PC-3 (cell line): Measurements from ENCODE around the gene CHST2. TPM values are rescaled to one million over a fixed set of nuclear protein-coding genes. Genes with fewer than 3 reads are reported as not detected.

ENCODE experiments used
- ATAC-seq: fragments of 200-7000 bp; cut with Tn5 transposase; 2 replicates; pipeline ENCODE4 v1.9.1; 2020; ENCODE audit warnings: mild to moderate bottlenecking, moderate library complexity
- BruUV-seq: library from RNA; stranded (reverse); fragments of 400-500 nt; replicated peaks from 2 replicates; lab custom pipeline; 2021; lab: Mats Ljungman, UMichigan
- CTCF ChIA-PET: fragments of 300-600 bp; sonication (Branson Sonifier 250); formaldehyde crosslinking; loops from one replicate; lab custom pipeline; 2022; ENCODE audit warnings: antibody characterized with exemption; lab: Charles Lee
- POLR2A ChIA-PET: fragments of 300-600 bp; sonication (Branson Sonifier 250); formaldehyde crosslinking; loops from one replicate; lab custom pipeline; 2022; ENCODE audit warnings: antibody characterized with exemption; ENCODE audit not compliant: unreplicated experiment; lab: Charles Lee
- DNase-seq: peaks from one replicate; pipeline ENCODE4 v3.0.0-alpha.2; 2015
- H2AFZ ChIP-seq: fragments of 300-600 bp; sonication (generic); 2 replicates; pipeline ENCODE4 v1.6.0; 2016; ENCODE audit warnings: antibody characterized with exemption, low read length
- H3F3A ChIP-seq: fragments of 300-600 bp; sonication (generic); one replicate; pipeline ENCODE4 v1.6.0; 2017; ENCODE audit warnings: antibody characterized with exemption, low read length, control low read depth, mild to moderate bottlenecking; ENCODE audit not compliant: unreplicated experiment
- H3K27ac ChIP-seq: fragments of 300-600 bp; sonication (generic); 2 replicates; pipeline ENCODE4 v1.5.1; 2016; ENCODE audit warnings: mild to moderate bottlenecking, low read length
- H3K27me3 ChIP-seq: fragments of 300-600 bp; sonication (generic); 2 replicates; pipeline ENCODE4 v1.6.1; 2016; ENCODE audit warnings: low read length, mixed read lengths
- H3K36me3 ChIP-seq: fragments of 300-600 bp; sonication (generic); 2 replicates; pipeline ENCODE4 v1.6.1; 2016; ENCODE audit warnings: low read depth, mixed run types, low read length, mixed read lengths
- H3K4me1 ChIP-seq: fragments of 300-600 bp; sonication (generic); 2 replicates; pipeline ENCODE4 v1.5.1; 2016; ENCODE audit warnings: low read length; ENCODE audit not compliant: insufficient read depth
- H3K4me2 ChIP-seq: fragments of 300-600 bp; sonication (generic); 2 replicates; pipeline ENCODE4 v1.6.0; 2016; ENCODE audit warnings: low read length
- H3K4me3 ChIP-seq: fragments of 300-600 bp; sonication (generic); 2 replicates; pipeline ENCODE4 v1.5.1; 2016; ENCODE audit warnings: mild to moderate bottlenecking, low read length, mixed read lengths
- H3K79me2 ChIP-seq: fragments of 300-600 bp; sonication (generic); 2 replicates; pipeline ENCODE4 v1.6.1; 2017; ENCODE audit warnings: low read length, mixed read lengths
- H3K9ac ChIP-seq: fragments of 300-600 bp; sonication (generic); 2 replicates; pipeline ENCODE4 v1.6.0; 2016; ENCODE audit warnings: mild to moderate bottlenecking, low read length
- H3K9me2 ChIP-seq: fragments of 300-600 bp; sonication (generic); replicated peaks from 2 replicates; pipeline ENCODE4 v1.6.1; 2016; ENCODE audit warnings: mixed run types, low read length, mixed read lengths
- H3K9me3 ChIP-seq: fragments of 300-600 bp; sonication (generic); 2 replicates; pipeline ENCODE4 v1.6.1; 2016; ENCODE audit warnings: low read length, mixed read lengths
- H4K20me1 ChIP-seq: fragments of 300-600 bp; sonication (generic); 2 replicates; pipeline ENCODE4 v1.6.1; 2016; ENCODE audit warnings: low read length, mixed read lengths
- EZH2 ChIP-seq: fragments of 300-600 bp; sonication (generic); IDR thresholded peaks from one replicate; pipeline ENCODE4 v1.6.1; 2017; ENCODE audit warnings: antibody characterized with exemption, mild to moderate bottlenecking, low read length; ENCODE audit not compliant: unreplicated experiment
- EZH2phosphoT487 ChIP-seq: fragments of 300-600 bp; sonication (generic); IDR thresholded peaks from 2 replicates; pipeline ENCODE4 v1.6.1; 2018; ENCODE audit warnings: mild to moderate bottlenecking, antibody characterized with exemption, low read length, borderline replicate concordance
- intact Hi-C: fragments of 100-400 bp; cut with micrococcal nuclease; formaldehyde crosslinking; loops from 2 replicates; pipeline ENCODE4 v1.9.0; 2023
- total RNA-seq: library from RNA; depleted of rRNA; stranded (reverse); fragments of >200 nt; gene quantifications from 2 replicates; pipeline ENCODE4 v1.2.3, GENCODE V29; 2014
- TF ChIP-seq, protein P1 (sequence below): fragments of 300-600 bp; sonication (generic); conservative IDR thresholded peaks from 2 replicates; pipeline ENCODE4 v1.5.1; 2017; ENCODE audit warnings: antibody characterized with exemption, low read depth, mild to moderate bottlenecking, low read length

The CHST2 gene
- total RNA-seq, 1 experiment from 2014 or later: 6.7 TPM

DNA sequence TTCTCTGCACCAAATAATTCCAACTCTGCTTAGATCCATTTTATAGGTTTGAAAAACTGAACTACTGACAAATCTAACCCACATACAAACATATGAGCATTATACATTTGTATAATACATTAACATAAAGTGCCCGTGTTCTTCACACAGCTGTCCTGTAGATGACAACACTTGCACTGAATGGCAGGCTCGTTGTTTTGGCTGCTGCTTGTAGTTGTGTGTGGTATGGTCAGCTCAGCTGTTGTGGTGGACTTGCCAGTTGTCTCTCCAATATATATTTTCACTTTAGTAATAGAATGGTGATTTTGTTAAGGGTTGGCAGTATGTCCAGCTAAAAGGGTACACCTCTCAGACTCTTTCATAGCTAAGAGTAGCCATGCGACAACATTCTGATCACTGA, 30.5 kb downstream of the CHST2 start:
- Histone ChIP-seq H3K4me1 (no peaks in the 10 kb centered on the region), H3K9ac (no peak overlapping the region), H4K20me1 (no peaks in the 10 kb centered on the region), H3K27ac (no peak overlapping the region), H3K79me2 (no peaks in the 10 kb centered on the region), H3K9me2 (no peaks in the 10 kb centered on the region), H3F3A (no peaks in the 10 kb centered on the region), H3K27me3 (no peaks in the 10 kb centered on the region), H3K9me3 (no peaks in the 10 kb centered on the region), H3K36me3 (no peaks in the 10 kb centered on the region), H2AFZ (no peak overlapping the region), H3K4me2 (no peak overlapping the region), H3K4me3 (no peak overlapping the region)
- DNase-seq (no peak), ATAC-seq (no peak)
- ChIA-PET CTCF (interaction anchor here (0.6 kb wide), 1 partner anchor 101 kb away, joined by 3 read pairs; no protein-coding TSS in a partner anchor), POLR2A (interaction anchor here (0.6 kb wide), 1 partner anchor 426 kb away, joined by 4 read pairs; the partner anchor contains the start of gene TRPC1)
- intact Hi-C loops: no loop called here
- TF ChIP-seq EZH2phosphoT487 (no peak), EZH2 (no peak)
- TF ChIP-seq, protein P1, sequence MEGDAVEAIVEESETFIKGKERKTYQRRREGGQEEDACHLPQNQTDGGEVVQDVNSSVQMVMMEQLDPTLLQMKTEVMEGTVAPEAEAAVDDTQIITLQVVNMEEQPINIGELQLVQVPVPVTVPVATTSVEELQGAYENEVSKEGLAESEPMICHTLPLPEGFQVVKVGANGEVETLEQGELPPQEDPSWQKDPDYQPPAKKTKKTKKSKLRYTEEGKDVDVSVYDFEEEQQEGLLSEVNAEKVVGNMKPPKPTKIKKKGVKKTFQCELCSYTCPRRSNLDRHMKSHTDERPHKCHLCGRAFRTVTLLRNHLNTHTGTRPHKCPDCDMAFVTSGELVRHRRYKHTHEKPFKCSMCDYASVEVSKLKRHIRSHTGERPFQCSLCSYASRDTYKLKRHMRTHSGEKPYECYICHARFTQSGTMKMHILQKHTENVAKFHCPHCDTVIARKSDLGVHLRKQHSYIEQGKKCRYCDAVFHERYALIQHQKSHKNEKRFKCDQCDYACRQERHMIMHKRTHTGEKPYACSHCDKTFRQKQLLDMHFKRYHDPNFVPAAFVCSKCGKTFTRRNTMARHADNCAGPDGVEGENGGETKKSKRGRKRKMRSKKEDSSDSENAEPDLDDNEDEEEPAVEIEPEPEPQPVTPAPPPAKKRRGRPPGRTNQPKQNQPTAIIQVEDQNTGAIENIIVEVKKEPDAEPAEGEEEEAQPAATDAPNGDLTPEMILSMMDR: no peak
- BruUV-seq: no TSS peak

DNA sequence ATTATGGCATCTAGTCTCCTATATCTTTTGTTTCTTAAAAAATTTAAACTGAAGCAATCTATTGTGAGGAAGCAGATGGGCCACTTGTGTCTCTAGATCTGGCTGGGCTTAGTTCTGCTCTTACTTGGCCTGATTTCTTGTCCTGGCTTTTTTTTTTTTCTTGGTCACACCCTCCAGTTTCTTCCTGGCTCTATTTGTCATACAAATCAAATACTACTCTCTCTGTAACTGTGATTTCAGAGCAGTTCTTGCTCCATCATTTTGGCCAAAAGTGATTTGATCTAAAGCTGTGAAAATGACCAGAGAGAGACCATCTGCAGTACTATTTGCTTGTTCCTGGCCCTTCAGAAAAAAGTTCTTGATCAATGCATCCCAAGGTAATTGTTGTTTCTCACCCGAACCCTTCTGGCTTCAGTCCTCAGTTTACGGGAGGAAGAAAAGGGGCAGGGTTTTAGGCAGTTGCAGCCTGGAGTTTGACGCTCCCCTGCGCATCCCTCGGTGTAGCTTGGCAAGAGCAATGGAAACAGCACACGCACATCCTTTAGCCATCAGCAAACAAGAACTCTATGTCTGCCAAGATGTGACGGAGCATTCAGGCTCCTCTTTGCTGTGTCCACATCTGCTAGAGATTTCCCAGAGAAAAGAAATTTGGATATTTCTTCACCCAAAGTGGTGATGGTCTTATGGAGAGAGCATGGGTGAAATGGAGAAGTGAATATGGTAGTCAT, 31.6 kb downstream of the CHST2 start:
- Histone ChIP-seq H3K4me2 (no peak overlapping the region), H3K9ac (no peak overlapping the region), H2AFZ (no peak overlapping the region), H3K9me3 (no peaks in the 10 kb centered on the region), H3F3A (no peaks in the 10 kb centered on the region), H3K4me1 (no peaks in the 10 kb centered on the region), H3K9me2 (no peaks in the 10 kb centered on the region), H3K27me3 (no peaks in the 10 kb centered on the region), H3K4me3 (no peak overlapping the region), H4K20me1 (no peaks in the 10 kb centered on the region), H3K27ac (no peak overlapping the region), H3K79me2 (no peaks in the 10 kb centered on the region), H3K36me3 (no peaks in the 10 kb centered on the region)
- DNase-seq (no peak), ATAC-seq (peak; percentile 46; the same call in 1 of the 2 replicates)
- no TSS peak for BruUV-seq
- intact Hi-C loops: no loop called here
- TF ChIP-seq, protein P1: no peak
- no peak for TF ChIP-seq EZH2
- no peak for TF ChIP-seq EZH2phosphoT487
- POLR2A ChIA-PET: no interaction called here
- CTCF ChIA-PET: no interaction called here

DNA sequence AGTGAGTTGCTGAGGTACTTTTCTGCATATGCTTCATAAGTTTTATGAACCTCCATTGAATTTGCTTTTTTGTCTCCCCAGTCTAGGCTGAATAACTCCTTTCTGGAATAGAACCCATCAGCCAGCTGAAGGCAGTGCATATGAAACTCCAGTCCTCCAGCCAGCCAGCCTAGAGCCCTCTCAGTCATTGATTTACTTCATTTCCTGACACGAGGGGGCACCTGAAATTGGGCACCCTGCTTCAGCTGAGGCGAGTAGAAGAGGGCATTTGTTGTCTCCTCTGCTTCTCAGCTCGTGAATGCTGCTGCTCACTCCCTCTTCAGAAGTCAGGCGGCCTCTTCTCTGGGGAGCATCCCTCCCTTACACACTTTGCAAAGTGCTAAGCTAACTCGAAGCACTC, 32.5 kb downstream of the CHST2 start:
- Histone ChIP-seq H3K27me3 (no peaks in the 10 kb centered on the region), H3K4me2 (no peak overlapping the region), H3K9me2 (no peaks in the 10 kb centered on the region), H2AFZ (no peak overlapping the region), H3K9me3 (no peaks in the 10 kb centered on the region), H3K27ac (no peak overlapping the region), H3K4me1 (no peaks in the 10 kb centered on the region), H3K79me2 (no peaks in the 10 kb centered on the region), H4K20me1 (no peaks in the 10 kb centered on the region), H3K9ac (no peak overlapping the region), H3K4me3 (no peak overlapping the region), H3K36me3 (no peaks in the 10 kb centered on the region), H3F3A (no peaks in the 10 kb centered on the region)
- CTCF ChIA-PET: no interaction called here
- intact Hi-C loops: no loop called here
- POLR2A ChIA-PET: no interaction called here
- ATAC-seq: no peak
- no TSS peak for BruUV-seq
- no peak for DNase-seq
- TF ChIP-seq EZH2phosphoT487 (no peak), EZH2 (no peak)
- TF ChIP-seq, protein P1: no peak
